K562 (cell line): ENCODE results near the gene LIN9. TPM values are rescaled to one million over a fixed set of nuclear protein-coding genes. Genes with fewer than 3 reads are reported as not detected.

Experiments
- ATAC-seq: fragments of 200-7000 bp; cut with Tn5 transposase; 3 replicates; pipeline ENCODE4 v1.9.1; 2020; ENCODE audit warnings: moderate library complexity
- BruUV-seq: library from RNA; stranded (reverse); fragments of 400-500 nt; replicated peaks from 2 replicates; lab custom pipeline; 2021; lab: Mats Ljungman, UMichigan
- CTCF ChIA-PET: fragments of 300-600 bp; formaldehyde crosslinking; extraction: SDS; loops from one replicate; lab custom pipeline; 2021; ENCODE audit warnings: low intra/inter-chr PET ratio; lab: Yijun Ruan, JAX
- POLR2A ChIA-PET: fragments of 300-600, 350-650 bp; sonication (Branson Sonifier 250); formaldehyde crosslinking; extraction: SDS; loops from one replicate; lab custom pipeline; 2021; ENCODE audit warnings: antibody characterized with exemption, inconsistent platforms; lab: Yijun Ruan, JAX
- DNase-seq, 4 experiments: peaks; one replicate each; pipeline versions ENCODE4 v3.0.0 to v3.0.0-alpha.2; 2011 to 2018; ENCODE audit warnings: low spot score in 3 of 4, mixed read lengths in 3 of 4; ENCODE audit errors: extremely low read depth in 1 of 4
- FAIRE-seq: peaks from 2 replicates; lab custom pipeline; 2011; peaks lifted over from hg19 to GRCh38; lab: Jason Lieb, UNC
- H2AFZ ChIP-seq: 2 replicates; pipeline ENCODE4 v1.6.0; 2011; ENCODE audit warnings: low read depth, low read length, control low read depth, inconsistent platforms
- H3K27ac ChIP-seq: fragments of 200-600 bp; 3 replicates; pipeline ENCODE4 v1.8.0; 2011; ENCODE audit warnings: low read depth, mild to moderate bottlenecking, control low read depth, inconsistent platforms, low read length, moderate library complexity, mixed read lengths; ENCODE audit errors: extremely low read depth
- H3K27me3 ChIP-seq, 2 experiments: fragments of 300-600 bp in 1 of 2; 2 replicates in 1 of 2; 3 replicates in 1 of 2; pipeline versions ENCODE4 v1.6.0 to v1.8.0; 2011; ENCODE audit warnings: inconsistent platforms in 2 of 2, low read length in 2 of 2, mild to moderate bottlenecking in 1 of 2, mixed read lengths in 1 of 2, moderate library complexity in 1 of 2; ENCODE audit not compliant: control insufficient read depth in 2 of 2, insufficient read depth in 2 of 2
- H3K36me3 ChIP-seq: fragments of 300-600 bp; 3 replicates; pipeline ENCODE4 v1.8.0; 2011; ENCODE audit warnings: mild to moderate bottlenecking, low read length, inconsistent platforms; ENCODE audit not compliant: control insufficient read depth, insufficient read depth
- H3K4me1 ChIP-seq, 2 experiments: fragments of 200-600 bp in 1 of 2; replicated peaks in 1 of 2; 2 replicates in 1 of 2; 3 replicates in 1 of 2; pipeline versions ENCODE4 v1.5.1 to v1.8.0; 2011; ENCODE audit warnings: inconsistent platforms in 2 of 2, low read length in 2 of 2, mild to moderate bottlenecking in 1 of 2, mixed read lengths in 1 of 2, moderate library complexity in 1 of 2; ENCODE audit not compliant: control insufficient read depth in 2 of 2, insufficient read depth in 2 of 2
- H3K4me2 ChIP-seq: 2 replicates; pipeline ENCODE4 v1.6.1; 2011; ENCODE audit warnings: low read length, control low read depth, inconsistent platforms, mixed read lengths; ENCODE audit not compliant: insufficient read depth
- H3K4me3 ChIP-seq: fragments of 200-600 bp; sonication (generic), shearing (Covaris generic); 2 replicates; pipeline ENCODE4 v1.5.1; 2016; ENCODE audit warnings: control low read depth, inconsistent platforms
- H3K79me2 ChIP-seq: fragments of 200-600 bp; 3 replicates; pipeline ENCODE4 v1.8.0; 2011; ENCODE audit warnings: low read length, inconsistent platforms; ENCODE audit not compliant: control insufficient read depth, insufficient read depth
- H3K9ac ChIP-seq, 2 experiments: 2 replicates each; pipeline versions ENCODE4 v1.6.0 to v1.6.1; 2011; ENCODE audit warnings: low read depth in 2 of 2, low read length in 2 of 2, control low read depth in 1 of 2, inconsistent platforms in 1 of 2, mild to moderate bottlenecking in 1 of 2, mixed read lengths in 1 of 2; ENCODE audit not compliant: insufficient read depth in 1 of 2
- H3K9me1 ChIP-seq: one replicate; pipeline ENCODE4 v1.6.0; 2011; ENCODE audit warnings: inconsistent platforms, mild to moderate bottlenecking, low read length, moderate library complexity; ENCODE audit not compliant: control insufficient read depth, insufficient read depth
- H3K9me3 ChIP-seq: replicated peaks from 2 replicates; pipeline ENCODE4 v1.5.1; 2011; ENCODE audit warnings: low read depth, low read length, inconsistent platforms; ENCODE audit not compliant: control insufficient read depth, insufficient read depth
- H4K20me1 ChIP-seq: replicated peaks from 2 replicates; pipeline ENCODE4 v1.6.1; 2011; ENCODE audit warnings: low read length, inconsistent platforms, mixed read lengths; ENCODE audit not compliant: control insufficient read depth, insufficient read depth
- CC2D1A ChIP-seq: fragments of 450-650 bp; IDR thresholded peaks from 2 replicates; pipeline ENCODE4 v1.6.1; 2017; ENCODE audit warnings: mild to moderate bottlenecking
- FUS ChIP-seq: fragments of 200-400 bp; formaldehyde crosslinking; optimal IDR thresholded peaks from 2 replicates; pipeline ENCODE3; 2017; ENCODE audit warnings: low read depth, low read length
- HMG20B ChIP-seq: fragments of 250-450 bp; sonication (Bioruptor Pico); IDR thresholded peaks from 2 replicates; pipeline ENCODE4 v1.5.0; 2021; ENCODE audit warnings: mild to moderate bottlenecking
- NKRF ChIP-seq: fragments of 450-650 bp; IDR thresholded peaks from 2 replicates; pipeline ENCODE4 v1.6.1; 2016; ENCODE audit warnings: borderline replicate concordance
- POLR2A ChIP-seq: fragments of 450-650 bp; conservative IDR thresholded peaks from 2 replicates; pipeline ENCODE4 v1.6.1; 2016
- RBM15 ChIP-seq: fragments of 200-400 bp; formaldehyde crosslinking; IDR thresholded peaks from 2 replicates; pipeline ENCODE4 v1.6.1; 2018; ENCODE audit warnings: mild to moderate bottlenecking, low read length, moderate library complexity; ENCODE audit not compliant: insufficient read depth
- SIRT6 ChIP-seq: IDR thresholded peaks from one replicate; pipeline ENCODE4 v1.6.1; 2012; ENCODE audit warnings: low read depth, mild to moderate bottlenecking, control low read depth, inconsistent platforms, low read length, moderate library complexity
- SRSF3 ChIP-seq: fragments of 200-400 bp; formaldehyde crosslinking; IDR thresholded peaks from 2 replicates; pipeline ENCODE4 v1.6.1; 2016; ENCODE audit warnings: mild to moderate bottlenecking, low read length, moderate library complexity; ENCODE audit not compliant: insufficient read depth
- SRSF9 ChIP-seq: fragments of 200-400 bp; formaldehyde crosslinking; IDR thresholded peaks from 2 replicates; pipeline ENCODE4 v1.6.1; 2017; ENCODE audit warnings: low read depth, low read length, borderline replicate concordance
- TFAM ChIP-seq: fragments of 250-450 bp; sonication (Bioruptor Pico); conservative IDR thresholded peaks from 2 replicates; pipeline ENCODE4 v1.5.0; 2021; ENCODE audit warnings: mild to moderate bottlenecking, moderate library complexity
- XRCC4 ChIP-seq: IDR thresholded peaks from one replicate; pipeline ENCODE4 v1.6.1; 2011; ENCODE audit not compliant: insufficient read depth, insufficient read length; ENCODE audit errors: extremely low read depth
- ZC3H11A ChIP-seq: IDR thresholded peaks from 2 replicates; pipeline ENCODE4 v1.6.1; 2012; ENCODE audit warnings: low read depth, low read length, improper control_type of control experiment
- ZFP91 ChIP-seq: sonication (generic); formaldehyde crosslinking; IDR thresholded peaks from 2 replicates; pipeline ENCODE4 v1.8.0; 2022; ENCODE audit warnings: mild to moderate bottlenecking, missing genetic modification reagents
- ZNF583 ChIP-seq: fragments of 250-450 bp; sonication (Bioruptor Pico); IDR thresholded peaks from 2 replicates; pipeline ENCODE4 v1.4.0; 2020
- ZNF707 ChIP-seq: fragments of 250-450 bp; sonication (Bioruptor Pico); conservative IDR thresholded peaks from 2 replicates; pipeline ENCODE4 v1.8.0; 2022; ENCODE audit warnings: inconsistent platforms, mild to moderate bottlenecking, moderate library complexity
- WGBS: fragments of 100-300 bp; shearing (Covaris generic); methylation state at CpG from one replicate; pipeline ENCODE4 v1.1.6; 2016; ENCODE audit warnings: low coverage, mixed read lengths; ENCODE audit not compliant: insufficient coverage; ENCODE audit errors: missing lambda C conversion rate; 5-methylcytosine and 5-hydroxymethylcytosine counted together
- in situ Hi-C: fragments of 300-500 bp; cut with MboI; formaldehyde crosslinking; loops from 4 replicates; pipeline ENCODE4 v1.15.0; 2018; ENCODE audit warnings: inconsistent platforms, mixed read lengths
- intact Hi-C: fragments of 100-400 bp; cut with micrococcal nuclease; formaldehyde crosslinking; loops from 2 replicates; pipeline ENCODE4 v1.14.2; 2022
- polyA plus RNA-seq, 8 experiments: library from polyadenylated mRNA; depleted of rRNA in 4 of 8; stranded (reverse) in 5 of 8; unstranded in 3 of 8; fragments of >200 nt; fragmentation: Nextera tagmentation in 2 of 8; fragmentation: Illumina TruSeq in 1 of 8; extraction: Ambion mirVana in 2 of 8; extraction: Trizol in 1 of 8; gene quantifications; 2 replicates each; pipeline versions ENCODE4 v1.2.1 to v1.2.3, GENCODE V29; 2011 to 2014; ENCODE audit warnings: inconsistent platforms in 1 of 8, missing spikeins in 1 of 8
- total RNA-seq, 7 experiments: library from RNA; depleted of rRNA in 6 of 7; stranded (reverse); fragments of >200 nt in 6 of 7; fragmentation: Illumina TruSeq in 2 of 7; extraction: Trizol in 2 of 7; gene quantifications; 2 replicates each; pipeline versions ENCODE4 v1.2.1 to v1.2.3, GENCODE V29; 2011 to 2021; ENCODE audit warnings: low replicate concordance in 1 of 7

LIN9 gene
- total and polyA plus RNA-seq, 9 of the 15 experiments (the other 6 are each of a cell fraction or from before 2014, with no cell fraction given): 18.8 to 33.0 (median 25.5) TPM

- DNase-seq (no peak), ATAC-seq (no peak)
- peaks cover 62% of the 10 kb centered on the region; the same call in 2 of the 3 replicates for H3K36me3 ChIP-seq
- intact Hi-C loops: no loop called here
- no TSS peak for BruUV-seq
- 94% methylated on average over 8 of the region's 8 CpGs for WGBS
- H3K27ac ChIP-seq: no peak overlapping the region
- no peak overlapping the region for H3K4me3 ChIP-seq
- POLR2A ChIA-PET: interaction anchor here (0.8 to 1.2 kb wide), 2 partner anchors 9 to 178 kb away, joined by 3 to 4 read pairs; no protein-coding TSS in a partner anchor
- no peaks in the 10 kb centered on the region for H3K9me3 ChIP-seq
- no peaks in the 10 kb centered on the region for H3K4me1 ChIP-seq
- CTCF ChIA-PET: no interaction called here
- TF ChIP-seq POLR2A (0 out of 2 replicates have a peak, but pooled peaks have one; percentile 20), ZNF707 (no peak), HMG20B (CRISPR knock-in tag) (no peak), SRSF3 (no peak)
- TF ChIP-seq, all 486 proteins: peak for 1
- Histone ChIP-seq H3K27me3 (no peaks in the 10 kb centered on the region), H3K9me1 (no peaks in the 10 kb centered on the region), H2AFZ (no peak overlapping the region), H4K20me1 (no peaks in the 10 kb centered on the region), H3K79me2 (no peaks in the 10 kb centered on the region), H3K9ac (no peak overlapping the region), H3K4me2 (no peak overlapping the region)
- no peak for FAIRE-seq
- in situ Hi-C loops: no loop called here
Measured at GRCh38 chr1:226277897-226278296, 31.1 kb downstream of the LIN9 start.

GRCh38 chr1:226276987-226277386, 32.0 kb downstream of the LIN9 start:
- H3K9me3 ChIP-seq: no peaks in the 10 kb centered on the region
- WGBS: 97% methylated on average over 4 of the region's 4 CpGs
- no peak overlapping the region for H2AFZ ChIP-seq
- no peak overlapping the region for H3K4me2 ChIP-seq
- no peak overlapping the region for H3K9ac ChIP-seq
- intact Hi-C loops: no loop called here
- no peaks in the 10 kb centered on the region for H3K9me1 ChIP-seq
- no peak for FAIRE-seq
- H4K20me1 ChIP-seq: no peaks in the 10 kb centered on the region
- H3K36me3 ChIP-seq: peaks cover 59% of the 10 kb centered on the region; the same call in 2 of the 3 replicates
- H3K4me1 ChIP-seq: no peaks in the 10 kb centered on the region
- no peak for DNase-seq
- H3K4me3 ChIP-seq: no peak overlapping the region
- CTCF ChIA-PET: no interaction called here
- POLR2A ChIA-PET: interaction anchor here (0.7 to 1.2 kb wide), 3 partner anchors 8 to 179 kb away, joined by 3 to 4 read pairs (median 3); no protein-coding TSS in a partner anchor
- BruUV-seq: no TSS peak
- no peaks in the 10 kb centered on the region for H3K27me3 ChIP-seq
- H3K27ac ChIP-seq: no peak overlapping the region
- no peaks in the 10 kb centered on the region for H3K79me2 ChIP-seq
- no peak for ATAC-seq
- in situ Hi-C loops: no loop called here
- TF ChIP-seq SRSF9 (no peak), ZC3H11A (no peak), NKRF (no peak), SIRT6 (no peak), ZFP91 (CRISPR knock-in tag) (no peak), RBM15 (no peak), FUS (no peak), XRCC4 (no peak), TFAM (CRISPR knock-in tag) (no peak), ZNF583 (CRISPR knock-in tag) (no peak), CC2D1A (no peak)
